Stimulated activated CD8-positive, alpha-beta memory T cell treated with anti-CD3 and anti-CD28 coated beads, Interleukin-7, amount 100 ng/mL, for 48 hours (primary cell): ENCODE results near the gene MPG.

Source experiments
- DNase-seq, 2 donors: peaks; one replicate each; pipeline ENCODE4 v3.0.0-alpha.2; 2020; ENCODE audit warnings: low read depth in 1 of 2; ENCODE audit errors: extremely low read depth in 1 of 2

MPG gene

GRCh38 chr16:50769-51591, 27.0 kb upstream of the MPG start:
- DNase-seq, result no peak

- peak; percentile 94 to 97 for DNase-seq
These were observed 24.4 kb upstream of the MPG start, which contains the start of the genes POLR3K and SNRNP25 for GRCh38 chr16:53346-54236. Gene POLR3K (minus strand): TSS chr16:53608. CDS start chr16:53586, 22 bp downstream. Gene SNRNP25 (plus strand): TSS chr16:53828. CDS start chr16:54017, 189 bp downstream.

DNA sequence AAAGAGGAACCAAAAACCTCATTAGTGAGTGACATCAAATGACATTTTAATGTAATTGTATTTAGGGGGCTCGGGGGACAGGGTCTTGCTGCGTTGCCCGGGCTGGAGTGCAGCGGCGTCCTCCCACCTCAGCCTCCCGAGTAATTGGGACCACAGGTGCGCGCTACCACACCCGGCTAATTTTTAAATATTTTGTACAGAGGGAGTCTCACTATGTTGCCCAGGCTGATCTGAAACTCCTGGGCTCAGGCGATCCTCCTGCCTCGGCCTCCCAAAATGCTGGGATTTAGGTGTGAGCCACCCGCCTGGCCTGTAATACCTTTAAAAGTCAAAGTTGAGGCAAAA, 23.8 kb upstream of the MPG start:
- no peak for DNase-seq

GRCh38 chr16:55571-56136, 22.4 kb upstream of the MPG start:
- DNase-seq, result no peak

DNA sequence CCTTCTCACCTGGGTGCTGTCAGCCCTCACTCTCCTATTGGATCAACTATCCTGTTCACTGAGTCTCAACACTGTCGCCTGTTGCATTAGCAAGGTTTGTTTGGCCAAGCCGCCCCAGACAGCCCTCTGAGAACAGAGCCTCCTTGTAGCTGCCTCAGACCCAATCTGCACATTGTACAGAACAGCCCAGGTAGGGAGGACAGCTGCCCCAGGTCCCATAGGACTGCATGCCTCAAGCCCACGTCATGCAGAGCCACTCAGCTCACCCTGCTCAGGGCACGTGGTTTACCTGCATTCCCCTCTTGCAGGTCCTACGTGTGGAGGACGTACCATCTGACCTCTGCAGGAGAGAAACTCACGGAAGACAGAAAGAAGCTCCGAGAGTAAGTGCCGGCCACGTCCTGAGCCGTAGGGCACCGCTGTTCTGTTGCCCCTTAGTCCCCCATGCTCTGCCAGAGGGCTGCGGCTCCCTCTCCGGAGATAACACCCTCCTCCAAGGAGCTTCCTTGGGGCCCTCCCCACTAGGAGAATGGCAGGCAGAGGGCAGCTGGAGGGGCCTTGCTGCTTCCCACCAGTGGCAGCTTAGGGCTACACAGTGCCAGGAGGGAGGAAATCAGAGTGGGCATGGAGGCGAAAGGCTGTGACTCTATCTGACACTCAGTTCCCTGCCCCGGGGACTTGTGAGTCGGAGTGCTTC, 21.6 kb upstream of the MPG start:
- no peak for DNase-seq

DNA sequence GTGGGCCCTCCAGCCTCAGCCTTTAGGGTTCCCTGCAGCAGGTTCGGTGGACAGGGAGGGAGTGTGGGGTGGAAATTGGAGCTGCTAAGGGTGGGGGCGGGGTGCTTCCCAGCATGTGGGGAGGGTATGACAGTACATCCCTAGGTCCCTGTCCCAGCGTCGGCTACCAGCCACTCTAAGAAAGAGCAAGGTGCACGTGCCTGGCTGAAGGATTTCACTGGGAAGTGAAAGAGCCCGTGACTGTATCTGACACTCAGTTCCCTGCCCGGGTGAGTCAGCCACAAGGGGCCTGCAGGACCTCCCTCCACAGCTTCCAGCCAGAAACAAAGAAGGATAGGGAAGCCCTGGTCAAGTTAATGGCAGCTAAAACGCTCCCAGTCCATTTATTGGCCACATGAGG, 20.3 kb upstream of the MPG start:
- DNase-seq, result no peak

DNA sequence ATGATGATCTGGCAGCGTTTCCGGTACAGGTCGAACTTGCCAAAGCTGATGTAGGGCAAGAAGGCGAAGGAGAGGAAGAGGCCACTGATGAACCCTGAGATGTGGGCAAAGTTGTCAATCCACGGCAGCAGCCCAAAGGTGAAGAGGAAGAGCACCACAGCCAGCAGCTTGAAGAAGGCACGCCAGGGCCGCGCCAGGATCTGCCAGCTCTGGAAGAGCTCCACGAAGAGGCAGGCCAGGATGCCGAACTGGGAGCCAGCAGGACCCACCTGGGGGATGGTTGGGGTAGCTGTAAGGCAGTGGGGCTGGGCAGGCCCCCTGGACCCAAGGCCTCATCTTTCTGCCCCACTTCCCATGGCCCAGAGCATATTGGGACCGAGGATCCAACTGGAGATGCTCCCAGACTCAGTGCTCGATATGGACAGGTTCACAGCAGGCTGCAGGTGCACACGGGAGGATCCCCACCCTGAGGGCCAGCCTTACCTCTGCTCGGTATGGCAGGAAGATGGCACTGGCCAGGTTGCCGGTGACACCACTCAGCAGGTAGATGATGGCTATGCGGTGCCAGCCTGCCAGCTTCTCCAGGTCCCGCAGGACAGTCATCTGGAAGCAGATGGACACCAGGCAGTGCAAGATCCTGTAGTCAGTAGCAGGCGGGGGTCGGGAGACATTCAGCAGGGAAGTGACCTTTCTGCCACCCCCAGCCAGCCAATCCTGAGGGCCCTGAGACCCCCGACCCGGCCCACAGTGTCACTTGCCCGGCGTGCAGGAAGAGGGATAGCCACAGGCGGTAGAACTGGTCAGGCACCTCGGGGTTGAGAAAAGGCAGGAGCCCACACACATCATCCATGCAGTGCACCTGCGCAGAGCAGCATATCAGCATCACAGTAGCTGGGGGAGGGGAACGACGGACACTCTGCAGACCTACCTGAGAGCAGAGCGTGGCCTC, 19.3 kb upstream of the MPG start:
- DNase-seq, result no peak

DNA sequence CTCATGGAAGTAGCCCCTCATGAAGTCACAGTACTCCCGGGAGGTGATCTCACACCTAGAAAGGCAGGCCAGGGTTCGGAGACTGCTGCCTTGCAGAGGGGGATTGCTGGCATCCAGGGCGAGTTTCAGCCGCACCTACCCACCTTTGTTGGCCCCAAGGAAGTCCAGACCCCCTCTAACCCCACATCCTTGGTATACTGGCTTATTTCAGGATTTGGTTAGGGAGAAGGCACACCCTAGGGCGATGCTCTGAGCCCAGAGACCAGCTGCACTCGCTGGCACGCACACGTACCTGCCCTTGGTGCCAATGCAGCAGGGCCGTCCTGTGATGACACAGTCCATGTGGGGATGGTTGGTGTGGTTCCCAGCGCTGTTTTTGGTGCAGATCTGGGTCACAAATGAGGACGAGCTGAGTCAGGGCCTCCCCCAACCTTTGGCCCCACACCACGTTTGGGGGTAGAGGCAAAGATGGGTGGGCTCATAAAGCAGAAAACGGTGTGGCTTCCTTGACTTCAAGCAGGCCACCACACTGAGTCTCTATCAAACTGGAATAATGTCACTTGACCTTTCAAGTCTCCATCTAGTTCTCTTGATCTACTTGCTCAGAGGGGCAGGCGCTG, 18.5 kb upstream of the MPG start:
- no peak for DNase-seq

- no peak for DNase-seq
These were observed 17.9 kb upstream of the MPG start for GRCh38 chr16:60166-60565.

DNA sequence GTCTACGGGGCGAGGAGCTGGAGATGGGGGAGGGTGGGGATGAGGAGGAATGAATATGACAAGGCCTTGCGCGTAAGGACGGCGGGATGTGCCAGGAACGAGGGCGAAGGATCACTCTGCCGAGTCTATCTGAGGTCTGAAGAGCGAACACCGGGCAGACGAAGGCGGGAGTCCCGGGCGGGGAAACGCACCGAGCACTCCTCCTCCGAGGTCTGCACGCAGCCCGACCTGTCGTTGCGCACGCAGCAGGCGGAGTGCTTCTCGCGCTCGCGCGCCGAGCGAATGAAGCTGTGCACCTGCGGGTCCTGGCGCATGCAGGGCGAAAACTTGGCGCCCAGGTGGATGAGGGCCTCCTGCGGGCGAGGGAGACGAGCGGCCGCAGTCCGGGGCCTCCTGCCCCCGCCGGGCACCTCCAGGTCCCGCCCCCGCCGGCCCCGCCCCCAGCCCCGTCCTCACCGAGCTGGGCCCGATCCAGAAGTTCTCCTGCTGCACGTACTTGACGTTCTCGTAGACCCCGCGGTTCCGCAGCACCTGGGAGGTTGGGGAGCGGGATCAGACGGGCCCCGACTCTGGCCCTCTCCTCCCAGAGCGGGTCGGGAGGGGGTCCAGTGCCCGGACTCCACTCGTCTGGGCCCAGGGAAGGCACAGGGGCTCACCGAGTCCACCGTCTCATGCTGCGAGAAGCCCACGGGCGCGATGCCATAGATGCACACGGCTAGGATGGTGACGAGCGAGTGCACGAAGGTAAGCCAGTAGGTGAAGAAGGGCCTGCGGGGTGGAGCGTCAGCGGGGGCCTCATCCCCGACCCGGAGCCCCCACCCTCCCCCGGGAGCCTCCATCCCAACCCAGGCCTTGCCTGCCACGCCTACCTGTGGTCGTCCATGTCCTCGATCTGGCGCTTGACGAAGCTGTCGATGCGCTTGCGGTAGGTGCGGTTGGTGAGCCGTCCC, 16.8 kb upstream of the MPG start:
- no peak for DNase-seq

- DNase-seq, result no peak
These were observed 16.1 kb upstream of the MPG start for GRCh38 chr16:61879-62281.

- DNase-seq, result no peak
These were observed 15.6 kb upstream of the MPG start for GRCh38 chr16:62283-62967.

GRCh38 chr16:62968-63391, 15.0 kb upstream of the MPG start:
- no peak for DNase-seq

DNA sequence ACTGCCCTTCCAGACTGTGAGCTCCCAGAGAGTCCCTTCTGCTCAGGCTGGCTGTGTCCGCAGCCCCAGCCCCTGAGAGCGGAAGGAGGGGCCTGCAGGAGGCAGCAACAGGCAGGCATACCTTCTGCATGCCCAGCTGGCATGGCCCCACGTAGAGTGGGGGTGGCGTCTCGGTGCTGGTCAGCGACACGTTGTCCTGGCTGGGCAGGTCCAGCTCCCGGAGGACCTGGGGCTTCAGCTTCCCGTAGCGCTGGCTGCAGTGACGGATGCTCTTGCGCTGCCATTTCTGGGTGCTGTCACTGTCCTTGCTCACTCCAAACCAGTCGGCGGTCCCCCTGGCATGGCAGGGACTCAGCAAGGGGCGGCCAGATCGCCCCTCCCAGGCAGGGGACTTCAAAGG, 14.6 kb upstream of the MPG start:
- no peak for DNase-seq

DNA sequence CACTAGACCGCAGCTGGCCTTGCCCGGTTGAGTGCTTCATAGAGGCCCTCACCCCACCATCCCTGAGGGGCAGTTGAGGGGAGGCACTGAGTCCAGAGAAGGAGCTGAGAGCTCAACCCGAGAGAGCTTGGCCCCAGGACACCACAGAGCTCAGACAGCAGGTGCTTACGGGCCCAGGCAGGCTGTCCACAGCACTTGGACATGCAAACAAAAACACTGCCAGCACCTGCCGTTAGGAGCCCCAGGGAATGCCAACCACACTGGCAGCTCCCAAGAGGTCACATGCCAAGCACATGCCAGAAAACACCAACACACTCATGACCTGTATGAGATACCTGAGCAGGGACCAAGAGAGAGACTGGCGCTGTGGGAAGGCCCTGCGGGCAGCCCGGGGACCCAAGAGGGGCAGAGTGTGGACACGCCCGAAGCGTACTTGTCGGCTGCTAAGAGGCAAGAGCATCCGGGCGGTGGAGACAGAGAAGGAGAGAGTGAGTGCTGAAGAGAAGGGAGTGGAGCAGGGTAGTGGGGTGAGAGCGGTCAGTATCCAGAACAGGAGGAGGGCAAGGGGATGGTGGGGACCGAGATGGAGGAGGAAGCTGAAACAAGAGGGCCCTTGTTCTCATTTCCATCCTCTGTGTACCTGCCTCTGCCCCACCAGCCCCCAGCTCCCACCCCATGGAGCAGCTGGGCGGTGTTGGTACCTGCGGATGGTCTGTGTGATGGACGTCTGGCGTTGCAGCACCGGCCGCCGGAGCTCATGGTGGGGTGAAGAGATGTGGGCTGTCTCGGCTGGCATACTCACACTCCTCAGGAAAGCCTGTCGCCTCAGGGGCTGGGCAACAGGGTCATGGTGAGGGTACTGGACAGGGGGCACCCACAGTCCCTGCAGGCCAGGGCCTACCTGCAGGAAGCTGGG, 13.8 kb upstream of the MPG start:
- DNase-seq, result no peak

DNA sequence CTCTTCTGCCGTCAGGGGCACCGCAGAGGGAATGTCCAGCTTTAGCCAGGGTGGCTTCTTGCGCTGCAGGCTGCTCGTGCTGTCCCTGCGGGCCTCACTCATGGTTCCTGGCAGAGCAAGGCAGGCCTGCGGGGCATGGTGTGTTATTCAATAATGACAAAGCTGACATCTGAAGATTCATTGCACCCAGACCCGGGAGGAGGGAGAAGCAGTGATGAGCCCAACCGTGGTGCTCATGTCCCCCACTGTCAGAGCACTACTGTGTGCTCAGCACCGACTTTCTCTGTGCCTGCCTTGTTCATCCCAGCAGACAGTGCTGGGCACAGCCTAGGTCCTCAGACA, 13.1 kb upstream of the MPG start:
- DNase-seq, result no peak

GRCh38 chr16:65745-66144, 12.3 kb upstream of the MPG start:
- peak; percentile 66 to 76 for DNase-seq
